NOMO-1 (cell line): ENCODE data around the gene C4orf36.

ENCODE experiments used
- DNase-seq, 2 experiments: peaks; one replicate each; lab custom pipeline; 2025; ENCODE audit not compliant: unreplicated experiment in 2 of 2; lab: John Stamatoyannopoulos, UW

The C4orf36 gene

GRCh38 chr4:86870442-86871069, 21.7 kb downstream of the C4orf36 start:
- DNase-seq = peak in 1 of 2 experiments; percentile 21

DNA sequence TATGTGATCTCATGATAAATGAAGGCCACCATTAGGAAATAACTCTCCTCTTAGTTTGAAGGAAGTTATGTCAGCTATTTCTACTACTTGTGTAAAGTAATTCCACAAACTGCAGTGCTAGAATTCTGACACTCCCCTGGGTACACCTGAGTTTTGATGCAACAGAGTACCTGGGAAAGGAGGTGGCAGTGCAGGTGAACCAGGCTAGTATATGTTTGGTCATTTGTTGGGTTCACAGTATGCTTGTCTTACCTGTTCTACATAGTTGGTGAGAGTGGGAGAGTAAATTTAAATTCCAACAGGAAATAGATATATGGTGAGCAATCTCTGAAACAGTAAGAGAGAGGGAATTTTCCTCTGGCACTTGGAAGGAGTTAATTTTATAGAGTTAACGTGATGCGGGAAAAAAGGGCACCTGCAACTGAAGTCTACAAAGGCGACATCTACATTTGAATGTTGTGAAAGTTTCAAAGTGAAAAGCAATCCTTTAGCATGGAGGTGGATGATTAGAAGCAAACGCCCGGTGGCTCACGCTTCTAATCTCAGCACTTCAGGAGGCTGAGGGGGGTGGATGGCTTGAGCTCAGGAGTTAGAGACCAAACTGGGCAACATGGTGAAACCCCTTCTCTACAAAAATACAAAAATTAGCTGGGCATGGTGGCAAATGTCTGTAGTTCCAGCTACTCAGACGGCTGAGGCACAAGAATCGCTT, 34.7 kb downstream of the C4orf36 start:
- no peak for DNase-seq

DNA sequence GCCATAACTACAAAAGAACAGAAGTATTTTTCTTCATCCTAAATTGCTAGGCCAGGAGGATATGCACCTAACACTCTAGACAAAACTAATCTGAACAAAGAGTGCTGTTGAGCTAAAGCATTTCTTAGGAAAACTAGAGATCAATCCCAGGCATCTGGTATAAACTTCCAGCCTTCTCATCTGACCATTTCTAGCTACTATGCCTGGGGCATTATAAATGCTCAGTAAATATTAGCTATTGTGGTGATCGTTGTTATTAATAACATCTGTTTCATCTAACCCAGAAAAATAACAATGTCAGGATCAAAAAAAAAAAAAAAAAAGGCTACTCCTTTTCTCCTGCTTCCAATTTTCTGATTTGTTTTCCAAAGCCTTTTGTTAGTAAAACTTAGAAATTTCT, 35.3 kb downstream of the C4orf36 start:
- DNase-seq = no peak

- no peak for DNase-seq
Measured at GRCh38 chr4:86855572-86855971, 36.6 kb downstream of the C4orf36 start.

- no peak for DNase-seq
Measured at GRCh38 chr4:86853209-86853608, 39.0 kb downstream of the C4orf36 start.

- DNase-seq = no peak
Measured at GRCh38 chr4:86848732-86849619, 43.2 kb downstream of the C4orf36 start, which contains the start of gene SLC10A6. Gene SLC10A6, minus strand, starts transcription at chr4:86849384. Its CDS starts 269 bp downstream, at chr4:86849115.

DNA sequence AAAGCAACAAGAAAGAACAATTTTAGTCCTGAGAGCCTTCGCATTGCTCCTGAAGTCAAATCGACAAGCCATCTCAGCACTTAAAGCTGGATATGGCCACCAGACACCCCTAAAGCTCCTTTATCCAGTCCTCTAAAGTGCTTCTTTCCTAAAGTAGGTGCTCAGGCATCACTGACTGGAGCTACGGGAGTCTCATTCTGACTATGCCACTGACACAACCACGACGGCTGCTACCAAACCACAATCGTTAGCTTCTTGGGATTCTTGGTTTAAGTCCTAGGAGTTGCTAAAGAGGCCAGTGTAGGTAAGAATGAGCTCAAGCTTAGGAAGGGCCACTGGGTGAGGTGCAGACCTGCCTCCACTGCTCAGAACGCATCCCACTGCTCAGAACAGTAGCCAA, 44.1 kb downstream of the C4orf36 start:
- DNase-seq = no peak

DNA sequence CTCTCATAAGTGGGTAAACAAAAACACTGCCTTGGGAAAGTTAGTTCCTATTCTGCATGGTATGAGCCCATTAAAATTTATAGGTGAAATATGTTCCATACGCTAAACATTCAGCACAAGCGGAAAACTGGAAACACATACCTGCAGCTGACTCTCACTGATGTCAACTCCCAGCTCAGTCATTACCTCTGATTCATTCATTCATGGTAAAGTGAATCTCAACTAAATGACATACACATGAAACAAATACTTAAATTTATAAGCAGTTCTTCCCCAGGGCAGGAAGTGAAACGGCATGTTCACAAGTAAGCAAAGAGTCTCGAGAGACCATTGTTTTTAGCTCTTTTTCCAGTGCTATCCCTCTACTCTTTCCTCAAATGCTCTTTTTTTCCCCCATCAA, 44.7 kb downstream of the C4orf36 start:
- DNase-seq = no peak

- DNase-seq = no peak
Measured at GRCh38 chr4:86846921-86847320, 45.3 kb downstream of the C4orf36 start.

DNA sequence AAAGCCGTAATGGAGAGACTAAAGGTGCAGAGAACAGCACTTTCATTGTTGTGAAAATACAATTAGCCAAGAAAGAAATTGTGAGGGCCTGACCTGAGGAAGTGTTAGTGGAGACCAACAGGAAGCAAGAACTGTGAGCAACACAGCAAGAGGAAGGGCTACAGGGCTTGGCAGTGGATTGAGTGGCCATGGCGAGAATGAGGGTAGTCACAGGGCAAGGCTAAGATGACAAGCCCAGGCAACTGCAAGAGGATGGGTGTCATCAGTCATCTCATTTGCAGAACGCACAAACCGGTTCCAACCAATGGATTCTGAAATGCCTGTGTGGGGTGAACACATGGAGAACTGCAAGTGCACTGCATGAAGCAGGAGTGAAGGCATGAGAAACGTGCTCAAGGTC, 46.6 kb downstream of the C4orf36 start:
- peak in 1 of 2 experiments; percentile 7 for DNase-seq

DNA sequence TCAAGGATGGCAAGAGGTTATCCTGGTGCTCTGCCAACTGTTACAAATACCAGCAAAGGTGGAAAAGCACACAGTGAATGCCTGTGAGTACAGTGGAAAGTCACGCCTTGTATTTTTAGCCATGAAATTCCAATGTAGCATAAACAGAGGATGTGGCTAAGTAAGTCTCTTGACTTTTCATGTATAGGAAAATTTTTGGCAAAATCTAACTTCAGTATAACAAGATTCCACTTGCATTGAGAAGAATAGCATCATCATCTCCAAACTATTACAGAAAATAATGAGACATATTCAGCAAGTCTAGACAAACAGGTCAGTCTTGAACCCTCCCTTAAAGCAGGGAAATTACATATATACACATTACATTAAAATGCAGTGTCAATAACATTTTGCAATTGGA, 50.9 kb downstream of the C4orf36 start:
- DNase-seq = no peak

DNA sequence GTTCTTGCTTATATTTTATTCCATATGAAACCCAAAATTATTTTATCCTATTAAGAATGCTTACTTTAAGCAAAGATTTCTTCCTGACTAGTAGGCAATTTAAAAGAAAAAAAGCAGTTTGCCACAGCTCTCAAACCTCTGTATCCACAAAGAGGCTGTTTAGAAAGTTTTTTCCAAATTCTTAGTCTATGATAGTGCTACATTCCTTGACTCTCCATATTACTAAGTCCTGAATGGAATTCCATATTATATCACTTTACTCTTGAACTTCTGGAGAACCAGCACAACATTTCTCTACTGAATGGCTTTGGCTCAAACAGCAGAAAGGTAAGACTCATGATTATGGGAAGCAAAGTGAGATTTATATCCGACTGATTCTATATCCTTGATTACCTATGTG, 51.4 kb downstream of the C4orf36 start:
- DNase-seq = no peak

DNA sequence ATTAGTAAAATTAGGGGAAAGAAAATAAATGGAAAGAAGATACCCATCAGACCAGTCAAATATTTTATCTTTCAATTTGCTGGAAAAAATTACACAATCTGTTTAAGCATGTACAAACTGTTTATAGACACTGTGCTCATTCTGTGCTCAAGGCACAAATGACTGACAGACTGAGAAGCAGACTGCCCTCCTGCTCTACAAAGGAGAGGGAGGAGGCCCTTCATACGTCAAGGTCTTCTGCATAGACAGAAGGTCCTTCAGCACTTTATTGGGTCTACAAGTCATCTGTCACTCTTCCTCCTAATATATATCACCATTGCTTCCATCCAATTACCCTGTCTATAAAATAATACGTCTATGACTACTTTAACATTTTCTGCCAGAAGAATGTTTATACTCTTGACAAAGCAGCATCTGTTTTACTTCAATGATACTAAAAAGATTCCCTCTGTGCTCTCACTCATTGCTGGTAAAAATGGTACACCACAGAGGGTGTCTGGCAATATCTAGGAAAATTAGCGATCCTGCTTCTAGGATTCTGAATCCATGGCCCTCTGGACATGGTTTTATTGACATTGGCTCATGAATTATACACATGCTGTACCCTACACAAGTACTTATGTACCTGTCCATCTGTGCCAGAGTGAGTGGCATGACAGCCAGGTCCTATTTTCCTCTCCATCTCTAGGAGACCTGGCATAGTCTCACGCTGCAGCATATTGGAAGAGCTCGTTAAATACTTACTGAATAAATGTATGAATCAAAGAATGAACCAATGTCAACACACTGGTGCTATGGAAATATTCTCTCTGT, 54.3 kb downstream of the C4orf36 start:
- no peak for DNase-seq

DNA sequence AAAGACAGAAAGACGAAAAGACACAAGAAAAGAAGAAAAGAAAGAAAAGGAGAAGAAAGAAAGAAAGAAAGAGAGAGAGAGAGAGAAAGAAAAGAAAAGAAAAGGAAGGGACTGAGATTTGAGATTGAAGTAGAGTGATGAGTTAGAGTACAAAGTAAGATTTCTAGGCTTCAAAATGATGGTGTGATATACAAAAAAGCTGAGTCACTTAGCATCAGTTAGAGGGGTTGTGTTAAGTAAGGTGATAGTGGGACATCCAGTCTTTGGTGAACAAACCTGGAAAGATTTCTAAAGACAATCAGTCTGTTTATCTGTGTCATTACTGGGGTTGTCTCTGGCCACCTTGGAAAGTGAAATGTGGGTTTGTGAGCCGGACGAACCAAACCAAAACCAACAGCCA, 56.5 kb downstream of the C4orf36 start:
- DNase-seq = no peak

DNA sequence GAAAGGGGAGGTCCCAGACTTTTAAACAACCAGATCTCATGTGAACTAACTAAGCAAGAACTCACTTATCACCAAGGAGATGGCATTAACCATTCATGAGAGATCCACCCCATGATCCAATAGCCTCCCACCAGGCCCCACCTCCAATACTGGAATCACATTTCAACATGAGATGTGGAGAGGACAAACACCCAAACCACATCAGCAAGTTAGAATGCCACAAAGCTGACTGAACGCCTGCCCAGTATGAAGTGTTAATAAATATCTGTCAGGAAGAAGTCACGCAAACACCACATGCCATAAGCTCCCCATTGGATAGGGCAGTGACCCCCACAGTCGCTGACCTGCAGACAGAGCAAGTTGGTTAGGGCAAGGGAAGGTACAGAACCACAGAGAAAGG, 57.3 kb downstream of the C4orf36 start:
- no peak for DNase-seq

GRCh38 chr4:86833615-86834014, 58.6 kb downstream of the C4orf36 start:
- DNase-seq = no peak

GRCh38 chr4:86831262-86832130, 60.7 kb downstream of the C4orf36 start:
- no peak for DNase-seq
